CD4-positive, alpha-beta T cell treated with Interferon gamma for 1 hour (primary cell): ENCODE data around the gene PRUNE2.

ENCODE experiments used
- DNase-seq: peaks from one replicate; pipeline ENCODE4 v3.0.0-alpha.2; 2020

PRUNE2 gene

DNA sequence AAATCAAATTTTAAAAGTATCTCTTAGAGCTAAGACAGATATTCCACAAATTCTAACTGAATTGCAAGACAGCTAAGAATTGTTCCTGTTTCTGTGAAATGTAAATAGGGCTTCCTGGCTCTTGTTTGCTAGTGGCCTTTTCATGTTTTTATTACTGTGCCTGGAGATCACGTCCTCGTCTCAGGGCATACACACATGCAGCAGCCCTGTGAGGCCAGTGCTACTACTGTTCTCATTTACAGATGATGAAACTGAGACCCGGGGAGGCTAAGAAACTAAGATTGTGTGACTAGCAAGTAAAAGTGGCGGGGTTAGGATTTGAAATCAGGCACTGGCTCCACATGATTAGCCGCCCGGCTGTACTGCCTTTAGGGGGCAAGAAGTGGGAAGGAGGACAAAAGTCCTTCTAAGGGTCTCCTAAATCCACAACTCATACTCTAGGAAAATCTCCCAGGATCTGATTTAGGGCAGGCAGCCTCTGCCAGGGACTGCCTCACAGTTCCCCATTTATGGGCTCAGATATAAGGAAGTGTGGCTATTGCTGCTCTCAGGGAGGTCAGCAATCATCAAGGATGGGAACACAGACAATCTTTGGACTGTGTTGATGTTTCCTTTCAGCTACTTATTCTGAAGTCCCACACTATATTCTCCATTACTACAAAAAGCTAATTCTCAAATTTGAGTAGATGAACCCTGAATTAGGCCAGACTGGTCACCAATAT is 7.9 kb downstream of the PRUNE2 start:
- DNase-seq = no peak

GRCh38 chr9:76896035-76896434 is 9.9 kb downstream of the PRUNE2 start:
- no peak for DNase-seq

DNA sequence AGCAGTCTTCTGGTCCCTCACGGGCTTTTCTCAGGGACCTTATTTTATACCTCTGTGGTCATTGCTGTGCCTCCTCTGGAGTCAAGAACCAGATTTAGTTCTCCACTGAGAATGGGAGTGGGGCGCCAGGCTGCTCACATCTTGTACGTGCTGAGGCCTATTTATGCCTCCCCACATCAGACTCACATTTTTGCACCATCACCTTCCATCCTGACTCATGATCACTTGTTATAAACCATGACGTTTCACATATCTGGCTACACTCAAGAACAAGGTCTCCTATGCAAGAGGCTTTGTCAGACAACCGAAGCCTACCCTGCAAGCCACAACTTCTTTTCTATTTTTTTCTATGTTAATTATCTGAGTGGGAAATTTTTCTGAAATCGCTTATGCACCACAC is 10.7 kb downstream of the PRUNE2 start:
- DNase-seq = no peak

DNA sequence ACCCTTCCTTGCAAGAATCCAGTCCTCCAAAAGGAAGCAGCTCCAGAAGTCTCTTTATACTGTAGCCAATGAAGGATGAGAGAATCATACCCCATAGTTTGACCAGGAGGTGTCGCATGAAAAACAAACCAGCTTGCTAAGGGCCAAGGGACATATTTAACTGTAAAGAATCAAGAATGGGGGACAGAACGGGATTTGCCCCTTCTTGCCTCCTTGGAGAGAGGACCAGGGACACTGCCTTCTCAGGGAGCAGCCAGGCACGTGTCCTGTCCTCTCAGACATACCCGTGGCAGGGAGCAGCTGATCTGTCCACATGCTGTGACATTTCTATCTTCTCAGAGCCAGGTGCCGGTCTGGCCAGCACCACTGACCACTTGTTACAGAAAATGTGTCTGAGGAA is 11.7 kb downstream of the PRUNE2 start:
- no peak for DNase-seq

- no peak for DNase-seq
Observed at GRCh38 chr9:76893395-76893932, 12.4 kb downstream of the PRUNE2 start.

- DNase-seq = no peak
Observed at GRCh38 chr9:76891874-76892273, 14.0 kb downstream of the PRUNE2 start.

DNA sequence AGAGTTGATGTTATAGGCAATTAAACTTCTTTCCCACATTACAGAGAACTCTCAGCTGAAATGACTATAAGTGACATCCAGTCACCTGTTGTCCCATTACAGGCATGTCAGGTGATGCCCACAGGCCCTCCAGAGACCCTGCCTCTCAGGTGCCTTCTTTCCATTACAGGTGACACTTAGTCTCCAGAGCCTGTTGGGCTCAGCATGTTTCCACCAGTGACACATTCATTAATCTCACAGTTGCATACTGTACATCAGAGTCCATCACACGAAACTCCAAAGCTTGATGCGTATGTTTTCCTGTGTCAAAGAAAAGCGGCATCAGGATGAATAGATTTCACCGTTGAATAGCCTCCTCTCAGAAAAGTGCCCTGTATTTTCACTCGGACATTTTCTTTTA is 14.6 kb downstream of the PRUNE2 start:
- no peak for DNase-seq

DNA sequence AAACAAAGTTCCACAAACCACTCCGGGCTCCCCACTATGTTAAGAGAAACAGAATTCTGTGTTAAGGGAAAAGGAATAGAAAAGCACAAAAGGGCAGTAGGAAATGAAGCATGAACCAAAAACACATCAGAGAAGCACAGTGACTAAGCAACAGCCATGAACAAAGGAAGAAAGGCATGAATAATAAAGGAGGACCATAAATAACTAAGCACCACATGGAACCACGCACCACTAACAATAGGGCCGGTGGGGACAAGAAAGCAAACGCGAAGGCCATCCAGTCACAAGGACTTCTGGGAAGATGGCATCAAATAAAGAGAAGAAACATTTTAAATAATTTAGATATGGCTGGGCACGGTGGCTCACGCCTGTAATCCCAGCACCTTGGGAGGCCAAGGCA is 18.0 kb downstream of the PRUNE2 start:
- DNase-seq = no peak

GRCh38 chr9:76887003-76887821 is 18.7 kb downstream of the PRUNE2 start:
- DNase-seq = no peak

DNA sequence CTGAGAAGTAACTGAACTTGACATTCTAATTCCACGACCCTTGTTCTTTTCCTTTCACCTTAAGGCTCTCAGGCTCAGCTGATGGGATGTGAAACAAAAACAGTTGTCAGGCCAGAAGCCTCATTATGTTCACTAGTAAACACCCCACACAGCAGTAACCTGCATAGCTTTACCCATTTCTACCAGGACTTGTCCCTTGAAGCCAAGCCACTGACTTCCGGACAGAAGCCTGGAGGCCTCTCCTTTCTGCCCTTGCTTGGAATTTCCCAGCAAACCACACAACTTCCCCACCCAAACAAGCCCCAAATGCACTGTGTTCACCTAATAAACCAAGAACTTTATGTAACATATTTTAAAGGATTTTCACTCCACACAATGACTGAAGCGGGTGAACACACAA is 19.6 kb downstream of the PRUNE2 start:
- DNase-seq = no peak

- no peak for DNase-seq
Observed at GRCh38 chr9:76884823-76885222, 21.1 kb downstream of the PRUNE2 start.

DNA sequence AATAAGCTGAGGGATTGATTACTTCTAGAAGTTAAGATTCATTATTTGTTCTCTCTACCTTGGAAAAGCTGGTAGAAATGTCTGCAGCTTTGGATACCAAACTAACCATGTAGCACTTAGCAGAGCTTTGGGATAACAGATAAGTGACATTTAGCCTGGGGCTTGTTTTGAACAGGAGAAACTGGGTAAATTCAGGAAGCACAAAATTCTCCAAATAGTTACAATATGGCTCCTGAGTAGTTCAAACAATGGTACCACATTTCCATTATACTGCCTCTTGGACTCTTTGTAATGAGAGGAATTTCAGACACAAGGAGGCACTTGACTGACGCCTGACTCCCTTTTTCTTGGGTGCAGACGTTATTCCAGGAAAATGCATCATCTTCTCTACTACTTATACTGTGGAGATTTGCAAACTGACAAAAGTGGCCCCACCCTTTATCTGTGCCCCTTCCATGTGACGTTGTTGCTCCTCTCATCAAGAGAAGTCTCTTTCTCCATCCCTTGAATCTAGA is 22.5 kb downstream of the PRUNE2 start:
- DNase-seq = no peak

GRCh38 chr9:76882686-76883085 is 23.2 kb downstream of the PRUNE2 start:
- no peak for DNase-seq

- DNase-seq = no peak
Observed at GRCh38 chr9:76880210-76880609, 25.7 kb downstream of the PRUNE2 start.

DNA sequence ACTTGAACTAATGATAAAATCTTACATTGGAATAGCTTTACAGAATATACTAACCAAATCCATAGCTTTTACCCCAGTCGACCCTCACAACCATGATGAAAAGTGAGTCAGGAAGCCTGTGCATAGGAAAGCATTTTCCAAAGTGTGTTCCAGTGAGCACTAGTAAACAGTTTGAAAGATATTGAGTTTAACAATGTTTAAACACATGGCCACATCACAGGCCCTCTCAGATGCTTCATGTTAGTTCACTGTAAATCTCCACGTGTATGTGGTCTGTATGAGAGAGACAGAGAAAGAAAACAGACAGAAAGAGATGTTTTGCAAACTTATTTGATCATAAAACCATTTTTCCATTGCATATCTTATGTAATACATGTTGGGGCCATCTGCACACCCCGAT is 27.0 kb downstream of the PRUNE2 start:
- DNase-seq = no peak

GRCh38 chr9:76877961-76878360 is 28.0 kb downstream of the PRUNE2 start:
- DNase-seq = no peak

- no peak for DNase-seq
Observed at GRCh38 chr9:76876098-76876497, 29.8 kb downstream of the PRUNE2 start.

DNA sequence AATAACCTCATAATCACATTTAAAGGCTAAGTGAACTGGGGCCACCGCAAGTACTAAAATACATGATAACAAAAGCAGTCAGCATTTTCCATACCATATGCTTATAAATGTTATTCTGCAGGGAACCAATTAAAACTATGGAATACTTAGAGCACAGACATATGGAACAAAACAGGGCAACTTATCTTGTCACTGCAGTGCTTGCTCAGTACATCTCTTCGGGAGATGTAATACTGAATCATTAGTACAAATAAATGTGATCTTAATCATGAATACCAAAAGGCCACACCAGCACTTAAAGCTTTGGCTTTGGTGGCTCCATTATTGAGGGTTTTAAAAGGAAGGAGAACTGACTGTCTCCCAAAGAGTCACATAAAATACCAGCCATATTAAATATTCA is 32.1 kb downstream of the PRUNE2 start:
- DNase-seq = no peak

DNA sequence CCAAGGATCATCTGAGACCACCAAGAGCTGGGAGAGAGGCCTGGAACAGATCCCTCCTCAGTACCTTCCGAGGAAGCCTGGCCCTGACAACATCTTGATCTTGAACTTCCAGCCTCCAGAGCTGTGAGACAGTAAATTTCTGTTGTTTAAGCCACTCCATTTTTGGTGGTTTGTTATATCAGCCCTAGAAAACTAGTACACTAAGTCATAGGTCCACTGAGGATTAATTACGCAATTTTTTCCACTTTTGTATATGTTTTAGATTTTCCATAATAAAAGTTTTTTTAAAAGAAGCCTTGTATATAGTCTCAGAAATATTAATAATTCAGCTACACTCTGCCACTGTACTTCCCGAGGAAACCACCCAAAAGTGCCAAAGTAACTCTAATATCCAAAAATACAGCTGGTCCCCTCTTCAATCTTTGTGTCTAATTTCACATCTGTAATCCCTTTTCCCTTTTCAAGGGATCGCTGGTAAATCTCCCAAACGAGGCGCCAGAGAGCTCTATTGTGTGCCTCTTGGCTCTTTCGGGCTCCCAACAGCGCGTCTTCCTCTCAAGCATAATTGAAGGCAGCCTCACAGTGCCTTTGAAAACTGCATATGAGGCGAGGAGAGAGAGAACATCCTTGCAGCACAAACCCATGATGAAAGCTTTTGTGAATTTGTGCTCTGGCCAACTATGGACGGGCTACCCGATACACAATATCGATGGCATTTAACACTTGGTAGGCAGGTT is 32.7 kb downstream of the PRUNE2 start:
- no peak for DNase-seq

- DNase-seq = no peak
Observed at GRCh38 chr9:76868897-76869296, 37.0 kb downstream of the PRUNE2 start.

GRCh38 chr9:76866689-76867088 is 39.2 kb downstream of the PRUNE2 start:
- DNase-seq = no peak

- DNase-seq = no peak
Observed at GRCh38 chr9:76863832-76864231, 42.1 kb downstream of the PRUNE2 start.

GRCh38 chr9:76859860-76860259 is 46.1 kb downstream of the PRUNE2 start:
- DNase-seq = no peak
